ENCODE measurements around the gene SRGAP3. TPM values are rescaled to one million over a fixed set of nuclear protein-coding genes. Genes with fewer than 3 reads are reported as not detected.

The SRGAP3 gene
- total RNA-seq, 2 donors from 2014 or later, result 10.9 to 11.4 TPM

GRCh38 chr3:8945890-8946600 is 303.4 kb downstream of the SRGAP3 start:
- intact Hi-C loops (cut with DNase I), result no loop called here
- ATAC-seq (no peak), DNase-seq (no peak)
- no peaks in the 10 kb centered on the region for H3K36me3 ChIP-seq (replicated peaks in 1 of 2; ENCODE audit: insufficient read depth in 1 of 2, low read depth in 2 of 2)
- H3K4me1 ChIP-seq, result no peaks in the 10 kb centered on the region
- no peaks in the 10 kb centered on the region for H3K27me3 ChIP-seq
- H3K4me3 ChIP-seq, result no peak overlapping the region
- no peaks in the 10 kb centered on the region for H3K9me3 ChIP-seq
- TF ChIP-seq POLR2A (IDR thresholded peaks at IDR 0.05) (no peak), CTCF (IDR thresholded peaks at IDR 0.05) (no peak)
- no peak overlapping the region for H3K27ac ChIP-seq
- WGBS, 2 donors, result 60 to 73% methylated on average over 3 of the region's 3 CpGs

- no peaks in the 10 kb centered on the region for H3K9me3 ChIP-seq
- H3K27ac ChIP-seq, result no peak overlapping the region
- 80 to 87% methylated on average over 4 of the region's 4 CpGs for WGBS, 2 donors
- no peaks in the 10 kb centered on the region for H3K4me1 ChIP-seq
- no peak for DNase-seq
- H3K4me3 ChIP-seq, result no peak overlapping the region
- intact Hi-C loops (cut with DNase I), result no loop called here
- H3K36me3 ChIP-seq (replicated peaks in 1 of 2; ENCODE audit: insufficient read depth in 1 of 2, low read depth in 2 of 2), result no peaks in the 10 kb centered on the region
- no peak for TF ChIP-seq CTCF (IDR thresholded peaks at IDR 0.05)
- no peak for TF ChIP-seq POLR2A (IDR thresholded peaks at IDR 0.05)
- H3K27me3 ChIP-seq, result no peaks in the 10 kb centered on the region
- ATAC-seq, result no peak
These were observed 306.5 kb downstream of the SRGAP3 start for GRCh38 chr3:8942746-8943488.

- Histone ChIP-seq H3K9me3 (no peaks in the 10 kb centered on the region), H3K36me3 (replicated peaks in 1 of 2; ENCODE audit: insufficient read depth in 1 of 2, low read depth in 2 of 2) (no peaks in the 10 kb centered on the region), H3K4me1 (peaks cover 3% of the 10 kb centered on the region), H3K27me3 (no peaks in the 10 kb centered on the region), H3K4me3 (no peak overlapping the region), H3K27ac (no peak overlapping the region)
- DNase-seq (no peak), ATAC-seq (no peak)
- 98 to 100% methylated on average over 4 of the region's 4 CpGs for WGBS, 2 donors
- intact Hi-C loops (cut with DNase I), result no loop called here
- TF ChIP-seq POLR2A (IDR thresholded peaks at IDR 0.05) (no peak), CTCF (IDR thresholded peaks at IDR 0.05) (no peak)
These were observed 307.3 kb downstream of the SRGAP3 start for GRCh38 chr3:8942115-8942514.

GRCh38 chr3:8938021-8938420 is 311.4 kb downstream of the SRGAP3 start:
- no peak for ATAC-seq
- Histone ChIP-seq H3K27ac (peak overlapping the region in 2 of 4 donors; percentile 40 to 61), H3K36me3 (replicated peaks in 1 of 2; ENCODE audit: insufficient read depth in 1 of 2, low read depth in 2 of 2) (no peaks in the 10 kb centered on the region), H3K4me1 (peaks cover 5% of the 10 kb centered on the region), H3K9me3 (no peaks in the 10 kb centered on the region), H3K27me3 (no peaks in the 10 kb centered on the region), H3K4me3 (no peak overlapping the region)
- intact Hi-C loops (cut with DNase I), result no loop called here
- WGBS, 2 donors, result 63 to 83% methylated on average over 1 of the region's 1 CpG
- no peak for DNase-seq
- TF ChIP-seq POLR2A (IDR thresholded peaks at IDR 0.05) (no peak), CTCF (IDR thresholded peaks at IDR 0.05) (peak in 1 of 7 experiments; percentile 6)

Data from body of pancreas (tissue), 4 donors.